Glutamatergic neuron (in vitro differentiated cells): ENCODE measurements around the gene HEPHL1. TPM values are rescaled to one million over a fixed set of nuclear protein-coding genes. Genes with fewer than 3 reads are reported as not detected.

ENCODE experiments used
- DNase-seq: peaks from one replicate; pipeline ENCODE4 v3.0.0; 2022
- H3K27ac Mint-ChIP-seq: one replicate; pipeline ENCODE4 v1.8.0; 2020; ENCODE audit warnings: mild to moderate bottlenecking, mixed read lengths, inconsistent platforms; ENCODE audit not compliant: unreplicated experiment
- H3K27me3 Mint-ChIP-seq: one replicate; pipeline ENCODE4 v1.8.0; 2020; ENCODE audit warnings: mild to moderate bottlenecking, moderate library complexity, mixed read lengths, inconsistent platforms; ENCODE audit not compliant: unreplicated experiment
- H3K36me3 Mint-ChIP-seq: one replicate; pipeline ENCODE4 v1.8.0; 2020; ENCODE audit warnings: mild to moderate bottlenecking, mixed read lengths, inconsistent platforms; ENCODE audit not compliant: unreplicated experiment
- H3K4me1 Mint-ChIP-seq: one replicate; pipeline ENCODE4 v1.8.0; 2020; ENCODE audit warnings: mild to moderate bottlenecking, low read depth, mixed read lengths, inconsistent platforms; ENCODE audit not compliant: unreplicated experiment
- H3K4me3 Mint-ChIP-seq: one replicate; pipeline ENCODE4 v1.8.0; 2020; ENCODE audit warnings: mild to moderate bottlenecking, mixed read lengths, inconsistent platforms; ENCODE audit not compliant: unreplicated experiment
- H3K9me3 Mint-ChIP-seq: one replicate; pipeline ENCODE4 v1.8.0; 2020; ENCODE audit warnings: mild to moderate bottlenecking, moderate library complexity, mixed read lengths, inconsistent platforms; ENCODE audit not compliant: unreplicated experiment
- total RNA-seq: library from RNA; stranded (reverse); fragmentation: NEBNext Ultra II Directional; extraction: Animal tissue kit (Norgen Biotek cat#: 25700); gene quantifications from one replicate; pipeline ENCODE4 v1.2.1, GENCODE V29; 2021; ENCODE audit not compliant: unreplicated experiment
- TF ChIP-seq, protein P1 (sequence below): fragments of 200-600 bp; sonication (generic); IDR thresholded peaks from one replicate; pipeline ENCODE4 v1.5.0; 2021; ENCODE audit not compliant: partially characterized antibody, unreplicated experiment

Gene HEPHL1
- total RNA-seq, 1 donor from 2014 or later: not detected

DNA sequence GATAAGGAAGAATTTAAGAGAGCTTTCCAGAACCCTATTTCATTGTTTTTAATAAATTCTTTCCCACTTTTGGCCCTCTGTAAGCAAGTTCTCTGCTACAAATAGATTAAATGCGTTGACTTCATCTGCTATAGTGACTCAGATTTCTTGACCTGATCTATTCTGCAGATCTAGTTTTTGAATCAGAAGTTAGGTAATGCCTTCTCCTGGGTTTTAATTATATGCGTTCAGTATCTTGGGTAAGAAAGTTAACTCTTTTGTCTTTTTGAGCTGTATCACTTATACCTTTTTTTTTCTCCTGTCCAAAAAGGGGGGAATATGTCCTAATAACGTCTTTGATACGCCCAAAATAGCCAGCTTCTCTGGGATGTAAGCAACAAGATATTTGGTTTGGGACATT lies 2.4 kb upstream of the HEPHL1 start:
- peaks cover 2% of the 10 kb centered on the region for H3K9me3 Mint-ChIP-seq

DNA sequence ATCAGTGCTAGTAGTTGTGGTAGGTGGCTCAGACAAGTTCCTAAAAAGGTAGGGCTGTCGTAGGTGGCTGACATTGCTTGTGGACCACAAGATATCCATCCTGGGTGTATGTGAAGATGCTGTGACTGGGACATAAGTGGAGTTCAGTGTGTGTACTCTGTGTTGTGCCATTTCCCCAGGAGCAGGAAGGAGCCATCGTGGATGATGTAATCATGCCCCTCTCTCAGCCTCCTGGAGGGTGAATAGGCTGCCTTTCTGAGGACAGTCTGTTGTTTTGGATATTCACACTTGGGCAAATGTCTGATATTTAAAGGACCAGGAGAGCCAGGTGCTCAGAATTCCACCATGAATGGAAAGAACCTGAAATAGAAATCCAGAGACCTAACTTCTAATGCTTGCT lies 2.7 kb downstream of the HEPHL1 start:
- H3K27ac Mint-ChIP-seq: no peak overlapping the region
- TF ChIP-seq, protein P1, sequence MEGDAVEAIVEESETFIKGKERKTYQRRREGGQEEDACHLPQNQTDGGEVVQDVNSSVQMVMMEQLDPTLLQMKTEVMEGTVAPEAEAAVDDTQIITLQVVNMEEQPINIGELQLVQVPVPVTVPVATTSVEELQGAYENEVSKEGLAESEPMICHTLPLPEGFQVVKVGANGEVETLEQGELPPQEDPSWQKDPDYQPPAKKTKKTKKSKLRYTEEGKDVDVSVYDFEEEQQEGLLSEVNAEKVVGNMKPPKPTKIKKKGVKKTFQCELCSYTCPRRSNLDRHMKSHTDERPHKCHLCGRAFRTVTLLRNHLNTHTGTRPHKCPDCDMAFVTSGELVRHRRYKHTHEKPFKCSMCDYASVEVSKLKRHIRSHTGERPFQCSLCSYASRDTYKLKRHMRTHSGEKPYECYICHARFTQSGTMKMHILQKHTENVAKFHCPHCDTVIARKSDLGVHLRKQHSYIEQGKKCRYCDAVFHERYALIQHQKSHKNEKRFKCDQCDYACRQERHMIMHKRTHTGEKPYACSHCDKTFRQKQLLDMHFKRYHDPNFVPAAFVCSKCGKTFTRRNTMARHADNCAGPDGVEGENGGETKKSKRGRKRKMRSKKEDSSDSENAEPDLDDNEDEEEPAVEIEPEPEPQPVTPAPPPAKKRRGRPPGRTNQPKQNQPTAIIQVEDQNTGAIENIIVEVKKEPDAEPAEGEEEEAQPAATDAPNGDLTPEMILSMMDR: no peak
- H3K9me3 Mint-ChIP-seq: no peaks in the 10 kb centered on the region
- no peak overlapping the region for H3K4me3 Mint-ChIP-seq
- no peak for DNase-seq
- no peaks in the 10 kb centered on the region for H3K27me3 Mint-ChIP-seq
- no peaks in the 10 kb centered on the region for H3K4me1 Mint-ChIP-seq
- no peaks in the 10 kb centered on the region for H3K36me3 Mint-ChIP-seq

More for the DNA sequence above, 2.4 kb upstream of the HEPHL1 start:
- Mint-ChIP-seq H3K4me3 (no peak overlapping the region), H3K4me1 (no peaks in the 10 kb centered on the region), H3K36me3 (peaks cover 6% of the 10 kb centered on the region), H3K27ac (no peak overlapping the region), H3K27me3 (no peaks in the 10 kb centered on the region)
- TF ChIP-seq, protein P1: no peak
- no peak for DNase-seq

DNA sequence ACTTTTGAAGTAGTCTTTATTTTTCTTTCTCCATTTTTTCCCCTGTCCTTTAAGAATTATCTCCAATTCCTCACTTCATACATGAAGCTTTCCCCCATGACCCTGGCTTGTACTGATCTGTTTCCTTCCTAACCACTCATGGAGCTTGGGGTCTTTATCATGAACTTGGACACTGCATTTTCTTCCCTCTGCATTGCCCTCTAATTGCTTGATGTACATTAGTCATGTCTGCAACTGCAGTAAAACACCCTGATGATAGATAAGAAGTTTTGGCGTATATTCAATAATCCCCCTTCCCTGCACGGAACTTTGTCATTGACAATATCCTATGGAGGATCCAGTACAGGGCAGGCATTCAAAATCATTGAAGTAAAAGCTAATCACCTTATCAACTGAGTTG lies 3.4 kb downstream of the HEPHL1 start:
- H3K27me3 Mint-ChIP-seq: no peaks in the 10 kb centered on the region
- no peaks in the 10 kb centered on the region for H3K36me3 Mint-ChIP-seq
- no peak for DNase-seq
- no peaks in the 10 kb centered on the region for H3K4me1 Mint-ChIP-seq
- TF ChIP-seq, protein P1: no peak
- H3K27ac Mint-ChIP-seq: no peak overlapping the region
- H3K9me3 Mint-ChIP-seq: no peaks in the 10 kb centered on the region
- H3K4me3 Mint-ChIP-seq: no peak overlapping the region

DNA sequence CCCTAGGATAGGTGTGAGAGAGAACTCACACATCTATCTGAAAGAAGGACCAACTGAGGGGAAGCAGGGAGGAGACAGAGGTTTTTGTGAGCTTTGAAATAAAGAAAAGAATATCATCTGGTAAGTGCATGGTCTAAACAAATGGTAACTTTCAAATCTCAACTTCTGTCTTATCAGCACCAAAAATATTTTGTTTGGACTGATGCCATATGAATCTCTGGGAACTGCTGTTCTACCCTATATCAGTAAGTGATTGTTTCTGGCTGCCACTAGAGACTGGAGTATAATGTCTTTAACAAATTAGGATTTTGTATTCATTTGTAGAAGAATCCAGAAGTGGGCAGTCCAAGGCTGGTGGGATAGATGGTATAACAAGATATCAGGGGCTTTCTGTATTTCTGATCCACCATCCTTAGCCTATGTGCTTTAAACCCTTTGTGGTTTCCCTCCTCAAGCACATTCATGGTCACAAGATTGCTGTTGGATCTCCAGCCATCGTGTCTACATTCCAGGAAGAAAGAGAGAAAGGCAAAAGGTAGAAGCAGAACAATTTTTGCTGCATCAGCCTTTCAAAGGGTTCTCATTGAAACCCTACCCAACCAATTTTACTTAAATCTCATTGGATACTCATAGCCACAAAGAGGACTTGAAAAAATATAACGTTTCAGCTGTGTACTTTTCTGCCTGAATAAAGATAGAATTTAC lies 4.7 kb downstream of the HEPHL1 start:
- no peak for DNase-seq
- TF ChIP-seq, protein P1: no peak
- H3K27me3 Mint-ChIP-seq: no peaks in the 10 kb centered on the region
- H3K9me3 Mint-ChIP-seq: peaks cover 2% of the 10 kb centered on the region
- H3K36me3 Mint-ChIP-seq: no peaks in the 10 kb centered on the region
- H3K4me1 Mint-ChIP-seq: no peaks in the 10 kb centered on the region
- H3K4me3 Mint-ChIP-seq: no peak overlapping the region
- no peak overlapping the region for H3K27ac Mint-ChIP-seq

DNA sequence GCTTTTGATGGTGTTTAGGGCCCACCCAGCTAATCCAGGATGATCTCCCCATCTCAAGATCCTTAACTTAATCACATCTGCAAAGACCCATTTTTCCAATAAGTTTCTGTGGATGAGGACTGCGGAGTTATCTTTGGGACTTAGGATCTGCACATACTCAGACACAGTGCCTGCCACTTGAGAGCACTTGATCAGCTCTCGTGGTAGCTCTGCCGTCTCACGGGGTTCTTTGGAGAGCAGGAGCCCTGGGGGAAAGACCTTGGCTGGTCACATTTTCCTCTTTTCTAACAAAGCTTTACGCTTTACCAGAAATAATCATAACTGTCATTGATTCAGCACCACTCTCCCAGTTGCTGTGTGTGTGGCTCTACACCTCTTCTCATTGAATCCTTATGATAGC lies 6.1 kb downstream of the HEPHL1 start:
- H3K4me1 Mint-ChIP-seq: peaks cover 4% of the 10 kb centered on the region
- no peaks in the 10 kb centered on the region for H3K36me3 Mint-ChIP-seq

More for the DNA sequence above, 6.1 kb downstream of the HEPHL1 start:
- DNase-seq: no peak
- no peaks in the 10 kb centered on the region for H3K27me3 Mint-ChIP-seq
- no peak overlapping the region for H3K4me3 Mint-ChIP-seq
- peaks cover 2% of the 10 kb centered on the region for H3K9me3 Mint-ChIP-seq
- H3K27ac Mint-ChIP-seq: no peak overlapping the region
- TF ChIP-seq, protein P1: no peak
